A549 (cell line): Measurements from ENCODE around the gene MED13L. TPM values are rescaled to one million over a fixed set of nuclear protein-coding genes. Genes with fewer than 3 reads are reported as not detected.

ENCODE experiments used
- ATAC-seq, 2 experiments: fragments of 200-7000 bp in 1 of 2; fragments of >200 bp in 1 of 2; cut with Nextera tagmentation in 1 of 2; cut with Tn5 transposase in 1 of 2; 3 replicates each; pipeline versions ENCODE4 v1.8.0 to v1.9.1; 2018 to 2020; ENCODE audit warnings: mild to moderate bottlenecking in 1 of 2, moderate library complexity in 1 of 2
- CTCF ChIA-PET: fragments of 300-600 bp; sonication (Branson Sonifier 250); formaldehyde crosslinking; extraction: SDS; loops from one replicate; lab custom pipeline; 2021; ENCODE audit warnings: antibody characterized with exemption, inconsistent platforms; lab: Yijun Ruan, JAX
- POLR2A ChIA-PET: fragments of 350-600 bp; formaldehyde crosslinking; extraction: SDS; loops from one replicate; lab custom pipeline; 2021; ENCODE audit warnings: antibody characterized with exemption, inconsistent platforms; lab: Yijun Ruan, JAX
- DNase-seq, 2 experiments: peaks; one replicate each; pipeline versions ENCODE4 v3.0.0 to v3.0.0-alpha.2; 2011 to 2016; ENCODE audit warnings: low read depth in 1 of 2, low spot score in 1 of 2
- FAIRE-seq: peaks from 2 replicates; lab custom pipeline; 2011; peaks lifted over from hg19 to GRCh38; lab: Jason Lieb, UNC
- H3K27ac ChIP-seq, 2 experiments: fragments of >200 bp; sonication (Bioruptor Twin); formaldehyde crosslinking; 3 replicates each; pipeline ENCODE4 v1.5.1; 2016 to 2017
- H3K4me1 ChIP-seq: fragments of >200 bp; sonication (Bioruptor Twin); formaldehyde crosslinking; 3 replicates; pipeline ENCODE4 v1.6.1; 2016
- H3K4me2 ChIP-seq: fragments of >200 bp; sonication (Bioruptor Twin); formaldehyde crosslinking; 3 replicates; pipeline ENCODE4 v1.6.1; 2016
- H3K4me3 ChIP-seq: fragments of >200 bp; sonication (Bioruptor Twin); formaldehyde crosslinking; 3 replicates; pipeline ENCODE4 v1.5.1; 2016
- H3K9me3 ChIP-seq: fragments of >200 bp; sonication (Bioruptor Twin); formaldehyde crosslinking; 3 replicates; pipeline ENCODE4 v1.6.1; 2016
- CBX2 ChIP-seq: fragments of 200-600 bp; sonication (generic); IDR thresholded peaks from 2 replicates; pipeline ENCODE4 v1.6.1; 2016; ENCODE audit warnings: low read depth, mild to moderate bottlenecking, borderline replicate concordance
- CHD2 ChIP-seq: fragments of 150-350 bp; IDR thresholded peaks from 2 replicates; pipeline ENCODE4 v1.6.1; 2014; ENCODE audit warnings: low read length; ENCODE audit not compliant: partially characterized antibody
- CHD4 ChIP-seq: fragments of 200-600 bp; sonication (generic); IDR thresholded peaks from 2 replicates; pipeline ENCODE4 v1.6.1; 2016; ENCODE audit warnings: antibody characterized with exemption, mild to moderate bottlenecking, borderline replicate concordance
- EHMT2 ChIP-seq: fragments of 200-600 bp; sonication (generic); IDR thresholded peaks from 2 replicates; pipeline ENCODE4 v1.6.1; 2016; ENCODE audit warnings: antibody characterized with exemption, low read depth, mild to moderate bottlenecking, moderate library complexity
- FOSL2 ChIP-seq, 2 experiments: fragments of 450-650 bp in 1 of 2; fragments of >200 bp in 1 of 2; sonication (Bioruptor Twin) in 1 of 2; formaldehyde crosslinking; IDR thresholded peaks; 2 replicates each; pipeline versions ENCODE4 v1.5.0 to v1.6.1; 2016 to 2020; ENCODE audit warnings: mild to moderate bottlenecking in 1 of 2, moderate library complexity in 1 of 2
- FOXS1 ChIP-seq: fragments of 250-450 bp; sonication (Bioruptor Pico); IDR thresholded peaks from 2 replicates; pipeline ENCODE4 v1.5.0; 2020; ENCODE audit warnings: mild to moderate bottlenecking, moderate library complexity
- HOXA7 ChIP-seq: fragments of 250-450 bp; sonication (Bioruptor Pico); IDR thresholded peaks from 2 replicates; pipeline ENCODE4 v1.5.0; 2020; ENCODE audit warnings: mild to moderate bottlenecking, moderate library complexity
- JUN ChIP-seq, 2 experiments: fragments of >200 bp; sonication (Bioruptor Twin); formaldehyde crosslinking; IDR thresholded peaks; 2 replicates in 1 of 2; 3 replicates in 1 of 2; pipeline ENCODE4 v1.6.1; 2016 to 2017
- JUNB ChIP-seq: fragments of >200 bp; sonication (Bioruptor Twin); formaldehyde crosslinking; IDR thresholded peaks from 2 replicates; pipeline ENCODE4 v1.6.1; 2016
- KDM1A ChIP-seq: fragments of 200-600 bp; sonication (generic); IDR thresholded peaks from 2 replicates; pipeline ENCODE4 v1.6.1; 2016; ENCODE audit warnings: low read depth, mild to moderate bottlenecking
- MAFK ChIP-seq: fragments of 450-650 bp; IDR thresholded peaks from 2 replicates; pipeline ENCODE4 v1.6.1; 2014; ENCODE audit not compliant: partially characterized antibody
- MAZ ChIP-seq: fragments of 150-350 bp; IDR thresholded peaks from 2 replicates; pipeline ENCODE4 v1.6.1; 2014; ENCODE audit warnings: antibody characterized with exemption, low read depth, low read length, borderline replicate concordance
- MYC ChIP-seq: IDR thresholded peaks from 2 replicates; pipeline ENCODE4 v1.6.1; 2012; ENCODE audit warnings: mild to moderate bottlenecking, inconsistent platforms, low read length, improper control_type of control experiment, borderline replicate concordance
- NFE2L2 ChIP-seq: fragments of 150-350 bp; conservative IDR thresholded peaks from 2 replicates; pipeline ENCODE4 v1.6.1; 2014; ENCODE audit warnings: low read length
- PHF8 ChIP-seq: fragments of 200-600 bp; sonication (generic); IDR thresholded peaks from 2 replicates; pipeline ENCODE4 v1.6.1; 2016; ENCODE audit warnings: low read depth, mild to moderate bottlenecking, antibody characterized with exemption, moderate library complexity, borderline replicate concordance
- POLR2AphosphoS2 ChIP-seq: conservative IDR thresholded peaks from 2 replicates; pipeline ENCODE4 v1.6.1; 2012; ENCODE audit warnings: low read length, improper control_type of control experiment, inconsistent platforms
- RARB ChIP-seq: fragments of 250-450 bp; sonication (Bioruptor Pico); IDR thresholded peaks from 2 replicates; pipeline ENCODE4 v1.8.0; 2021; ENCODE audit warnings: mild to moderate bottlenecking, moderate library complexity
- TFCP2L1 ChIP-seq: fragments of 250-450 bp; sonication (Bioruptor Pico); IDR thresholded peaks from 2 replicates; pipeline ENCODE4 v1.5.0; 2021; ENCODE audit warnings: mild to moderate bottlenecking
- TP53 ChIP-seq: fragments of 250-450 bp; sonication (Bioruptor Pico); IDR thresholded peaks from 2 replicates; pipeline ENCODE4 v1.5.0; 2021; ENCODE audit warnings: mild to moderate bottlenecking, moderate library complexity
- ZC3H11A ChIP-seq: fragments of 450-650 bp; IDR thresholded peaks from 2 replicates; pipeline ENCODE4 v1.6.1; 2014; ENCODE audit warnings: antibody characterized with exemption, mild to moderate bottlenecking
- ZSCAN20 ChIP-seq: fragments of 250-450 bp; sonication (Bioruptor Pico); IDR thresholded peaks from 2 replicates; pipeline ENCODE4 v1.8.0; 2022; ENCODE audit warnings: mild to moderate bottlenecking, moderate library complexity
- WGBS: methylation state at CpG from one replicate; pipeline ENCODE4 v1.1.6; 2017; ENCODE audit errors: missing lambda C conversion rate; 5-methylcytosine and 5-hydroxymethylcytosine counted together
- polyA plus RNA-seq, 4 experiments: library from polyadenylated mRNA; depleted of rRNA in 3 of 4; stranded (reverse); fragments of >200 nt; fragmentation: RNase III in 1 of 4; extraction: RNeasy Plus Mini Kit Qiagen cat#74134 plus additional on column Dnase treatment in 1 of 4; gene quantifications; 2 replicates in 3 of 4; 3 replicates in 1 of 4; pipeline ENCODE4 v1.2.3, GENCODE V29; 2011 to 2017
- TF ChIP-seq, protein P1 (sequence below): fragments of 450-650 bp; IDR thresholded peaks from 2 replicates; pipeline ENCODE4 v1.6.1; 2014; ENCODE audit warnings: antibody characterized with exemption
- TF ChIP-seq, protein P2 (sequence below): IDR thresholded peaks from 2 replicates; pipeline ENCODE4 v1.6.1; 2012
- TF ChIP-seq, protein P3 (sequence below): fragments of >200 bp; sonication (Bioruptor Twin); formaldehyde crosslinking; IDR thresholded peaks from 3 replicates; pipeline ENCODE4 v1.6.1; 2016

Gene MED13L
- polyA plus RNA-seq, 2 of the 4 experiments (the other 2 are of a cell fraction) = 23.2 to 134 TPM

DNA sequence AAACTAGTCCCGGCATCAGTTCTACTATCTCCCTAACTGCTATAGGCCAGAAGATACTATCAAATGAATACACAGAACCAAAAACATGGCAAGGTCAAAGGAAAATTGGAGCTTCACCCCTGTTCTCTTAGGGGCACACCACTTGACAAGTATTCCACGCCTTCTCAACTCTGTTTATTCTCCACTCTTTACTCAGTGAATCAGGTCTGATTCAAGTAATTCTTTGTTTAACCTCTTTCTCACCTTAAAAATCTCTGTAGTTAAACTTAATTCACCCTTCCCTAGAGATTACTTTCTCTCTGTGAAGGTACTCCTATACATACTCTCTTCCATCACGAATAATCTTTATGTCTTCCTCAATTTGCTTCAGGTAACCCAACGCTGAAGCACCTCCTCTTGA lies 248.9 kb downstream of the MED13L start:
- TF ChIP-seq MAFK (no peak), PHF8 (no peak), HOXA7 (CRISPR knock-in tag) (no peak), POLR2AphosphoS2 (no peak), ZC3H11A (no peak), CHD4 (no peak), CBX2 (no peak)
- TF ChIP-seq, protein P1, sequence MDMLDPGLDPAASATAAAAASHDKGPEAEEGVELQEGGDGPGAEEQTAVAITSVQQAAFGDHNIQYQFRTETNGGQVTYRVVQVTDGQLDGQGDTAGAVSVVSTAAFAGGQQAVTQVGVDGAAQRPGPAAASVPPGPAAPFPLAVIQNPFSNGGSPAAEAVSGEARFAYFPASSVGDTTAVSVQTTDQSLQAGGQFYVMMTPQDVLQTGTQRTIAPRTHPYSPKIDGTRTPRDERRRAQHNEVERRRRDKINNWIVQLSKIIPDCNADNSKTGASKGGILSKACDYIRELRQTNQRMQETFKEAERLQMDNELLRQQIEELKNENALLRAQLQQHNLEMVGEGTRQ = no peak
- peak overlapping the region; percentile 32 for H3K4me2 ChIP-seq
- H3K9me3 ChIP-seq = no peaks in the 10 kb centered on the region
- 66% methylated on average over 4 of the region's 4 CpGs for WGBS
- H3K4me1 ChIP-seq = peaks cover 32% of the 10 kb centered on the region
- ChIA-PET CTCF (interaction anchor here (1.4 kb wide), 1 partner anchor 37 kb away, joined by 3 read pairs; no protein-coding TSS in a partner anchor), POLR2A (no interaction called here)
- no peak overlapping the region for H3K27ac ChIP-seq
- DNase-seq (no peak), ATAC-seq (no peak; a peak in 1 of 6 replicates), FAIRE-seq (no peak)
- no peak overlapping the region for H3K4me3 ChIP-seq

DNA sequence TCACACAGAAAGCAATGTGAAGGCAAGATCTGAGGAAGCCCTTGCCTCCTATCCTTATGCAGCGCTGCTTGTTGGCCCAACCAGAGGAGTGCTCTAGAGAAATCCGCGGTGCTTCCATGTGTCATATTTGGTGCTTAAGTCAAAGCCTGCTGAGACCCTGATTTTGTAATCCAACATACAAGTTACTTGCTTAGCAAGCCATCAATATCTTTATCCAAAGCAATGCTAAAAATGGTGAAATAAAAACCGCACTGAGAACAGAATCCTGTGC lies 250.0 kb downstream of the MED13L start:
- ChIA-PET CTCF (no interaction called here), POLR2A (no interaction called here)
- no peak overlapping the region for H3K27ac ChIP-seq
- DNase-seq (no peak), FAIRE-seq (no peak), ATAC-seq (peak in 1 of 2 experiments; percentile 58; a peak in 3 of 6 replicates)
- H3K4me1 ChIP-seq = peaks cover 31% of the 10 kb centered on the region
- H3K9me3 ChIP-seq = no peaks in the 10 kb centered on the region
- TF ChIP-seq, protein P2, sequence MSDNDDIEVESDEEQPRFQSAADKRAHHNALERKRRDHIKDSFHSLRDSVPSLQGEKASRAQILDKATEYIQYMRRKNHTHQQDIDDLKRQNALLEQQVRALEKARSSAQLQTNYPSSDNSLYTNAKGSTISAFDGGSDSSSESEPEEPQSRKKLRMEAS = no peak
- TF ChIP-seq TFCP2L1 (CRISPR knock-in tag) (no peak), POLR2AphosphoS2 (no peak), KDM1A (no peak), FOSL2 (IDR thresholded peaks at IDR 0.05) (no peak), FOSL2 (CRISPR knock-in tag; IDR thresholded peaks at IDR 0.05) (no peak), MYC (no peak), CBX2 (no peak), ZSCAN20 (CRISPR knock-in tag) (no peak), CHD2 (no peak), RARB (no peak), FOXS1 (CRISPR knock-in tag) (no peak), JUN (IDR thresholded peaks at IDR 0.05) (no peak), NFE2L2 (no peak), TP53 (CRISPR knock-in tag) (no peak), JUNB (no peak), MAZ (no peak), EHMT2 (no peak)
- TF ChIP-seq, protein P1 = no peak
- TF ChIP-seq, protein P3, sequence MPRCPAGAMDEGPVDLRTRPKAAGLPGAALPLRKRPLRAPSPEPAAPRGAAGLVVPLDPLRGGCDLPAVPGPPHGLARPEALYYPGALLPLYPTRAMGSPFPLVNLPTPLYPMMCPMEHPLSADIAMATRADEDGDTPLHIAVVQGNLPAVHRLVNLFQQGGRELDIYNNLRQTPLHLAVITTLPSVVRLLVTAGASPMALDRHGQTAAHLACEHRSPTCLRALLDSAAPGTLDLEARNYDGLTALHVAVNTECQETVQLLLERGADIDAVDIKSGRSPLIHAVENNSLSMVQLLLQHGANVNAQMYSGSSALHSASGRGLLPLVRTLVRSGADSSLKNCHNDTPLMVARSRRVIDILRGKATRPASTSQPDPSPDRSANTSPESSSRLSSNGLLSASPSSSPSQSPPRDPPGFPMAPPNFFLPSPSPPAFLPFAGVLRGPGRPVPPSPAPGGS = no peak
- no peak overlapping the region for H3K4me2 ChIP-seq
- WGBS = 95% methylated on average over 4 of the region's 4 CpGs
- H3K4me3 ChIP-seq = no peak overlapping the region
